ENCODE data around the gene GFOD2. TPM values are rescaled to one million over a fixed set of nuclear protein-coding genes. Genes with fewer than 3 reads are reported as not detected.

GFOD2 gene
- total and polyA plus RNA-seq, 2 of the 8 experiments (the other 6 are each of a cell fraction or from before 2014, with no cell fraction given): 21.4 to 33.2 TPM

- H3K14ac ChIP-seq (ENCODE audit: insufficient read length): no peak overlapping the region
- H3K9me3 ChIP-seq (ENCODE audit: insufficient read depth in 2 of 2, low read depth in 1 of 2, low read length in 1 of 2): no peaks in the 10 kb centered on the region
- WGBS, 2 experiments (ENCODE audit: extremely low coverage in 1 of 2, insufficient coverage in 1 of 2, insufficient read length in 1 of 2, insufficient replicate concordance in 2 of 2, low coverage in 1 of 2, low lambda C conversion rate in 2 of 2, missing lambda C conversion rate in 1 of 2): 85% methylated on average over 5 of the region's 5 CpGs; no CpG with 5 or more reads in 1 of the 2 experiments
- no peak overlapping the region for H3K23ac ChIP-seq (ENCODE audit: insufficient read length)
- POLR2A ChIA-PET (ENCODE audit: partially characterized antibody): no interaction called here
- no peak overlapping the region for H4K5ac ChIP-seq (ENCODE audit: insufficient read length, low read depth, low read length)
- no peak overlapping the region for H3K27ac ChIP-seq (ENCODE audit: low read depth, low read length)
- no peak overlapping the region for H3K4ac ChIP-seq (replicated peaks; ENCODE audit: insufficient read length, low read depth, low read length)
- H4K8ac ChIP-seq (ENCODE audit: extremely low read depth, insufficient read depth, low read length): no peak overlapping the region; the same call in 1 of the 2 replicates
- no peak overlapping the region for H3K4me3 ChIP-seq (ENCODE audit: extremely low read depth in 1 of 4, insufficient read depth in 2 of 4, low read depth in 3 of 4, low read length in 4 of 4)
- H2BK12ac ChIP-seq (ENCODE audit: low read depth, low read length): no peak overlapping the region
- DNase-seq (ENCODE audit: low read depth in 1 of 2, low spot score in 2 of 2) (no peak), FAIRE-seq (no peak)
- H2BK15ac ChIP-seq (ENCODE audit: low read length): no peak overlapping the region
- H3K4me2 ChIP-seq (ENCODE audit: insufficient read depth in 1 of 2, low read depth in 2 of 2, low read length in 2 of 2): no peak overlapping the region
- peaks cover 0 to 4% of the 10 kb centered on the region in 2 experiments for H4K20me1 ChIP-seq (replicated peaks in 1 of 2; ENCODE audit: control insufficient read depth in 1 of 2, insufficient read depth in 2 of 2, low read length in 2 of 2)
- H2BK5ac ChIP-seq (ENCODE audit: low read depth, low read length): no peak overlapping the region
- no peak overlapping the region for H3K56ac ChIP-seq (replicated peaks; ENCODE audit: insufficient read length, low read depth, low read length)
- peaks cover 9% of the 10 kb centered on the region for H3K23me2 ChIP-seq (ENCODE audit: low read depth, low read length)
- H4K91ac ChIP-seq (replicated peaks; ENCODE audit: insufficient read length, low read length): no peak overlapping the region
- no peak overlapping the region for H3K18ac ChIP-seq (ENCODE audit: extremely low read depth, low read length)
- H2BK20ac ChIP-seq (ENCODE audit: low read length): no peak overlapping the region
- CTCF ChIA-PET (ENCODE audit: partially characterized antibody): interaction anchor here (0.6 to 1.9 kb wide), 6 partner anchors 45 to 1052 kb away, joined by 3 to 7 read pairs (median 4); no protein-coding TSS in a partner anchor
- no peak overlapping the region for H2AFZ ChIP-seq (ENCODE audit: low read length)
- no peaks in the 10 kb centered on the region for H3K79me1 ChIP-seq (ENCODE audit: low read depth, low read length)
- H3K4me1 ChIP-seq (replicated peaks in 1 of 4; ENCODE audit: control insufficient read depth in 3 of 4, insufficient read depth in 4 of 4, low read length in 3 of 4): peaks cover 0 to 6% (median 5%) of the 10 kb centered on the region in 4 experiments; a peak in 3 of 7 replicates
- no peaks in the 10 kb centered on the region for H3K79me2 ChIP-seq (ENCODE audit: control insufficient read depth in 1 of 2, insufficient read depth in 2 of 2, low read length in 2 of 2)
- H3K9ac ChIP-seq (replicated peaks in 1 of 4; ENCODE audit: extremely low read depth in 1 of 4, low read depth in 3 of 4, low read length in 3 of 4): no peak overlapping the region
- no peak overlapping the region for H2BK120ac ChIP-seq (replicated peaks; ENCODE audit: low read depth, low read length)
- H3K27me3 ChIP-seq (replicated peaks in 1 of 4; ENCODE audit: control insufficient read depth in 3 of 4, extremely low read depth in 1 of 4, insufficient read depth in 3 of 4, low read length in 3 of 4): no peaks in the 10 kb centered on the region
- peaks cover 0 to 10% (median 4%) of the 10 kb centered on the region in 4 experiments; a peak in 3 of 8 replicates for H3K36me3 ChIP-seq (ENCODE audit: control insufficient read depth in 2 of 4, insufficient read depth in 4 of 4, low read length in 3 of 4)
- no peak overlapping the region for H2AK5ac ChIP-seq (ENCODE audit: low read depth, low read length)
- no peak for TF ChIP-seq TCF12 (IDR thresholded peaks at IDR 0.05; ENCODE audit: low read depth, low read length)
- no peak for TF ChIP-seq RAD21 (IDR thresholded peaks at IDR 0.05 in 1 of 2, conservative IDR thresholded peaks at IDR 0.05 in 1 of 2; ENCODE audit: low read depth in 2 of 2, low read length in 2 of 2)
- no peak for TF ChIP-seq POLR2A (IDR thresholded peaks at IDR 0.05; ENCODE audit: control extremely low read depth in 1 of 2, low read depth in 2 of 2, low read length in 2 of 2)
- TF ChIP-seq ATF3 (IDR thresholded peaks at IDR 0.05; ENCODE audit: insufficient read depth, low read depth, low read length): no peak
- no peak for TF ChIP-seq EP300 (IDR thresholded peaks at IDR 0.05; ENCODE audit: borderline replicate concordance in 1 of 2, low read depth in 2 of 2, low read length in 2 of 2)
- TF ChIP-seq SIRT6 (IDR thresholded peaks at IDR 0.05; ENCODE audit: low read length): no peak
- no peak for TF ChIP-seq GABPA (IDR thresholded peaks at IDR 0.05; ENCODE audit: borderline replicate concordance, insufficient read depth, low read length)
- no peak for TF ChIP-seq CHD2 (IDR thresholded peaks at IDR 0.05; ENCODE audit: low read length)
- TF ChIP-seq RFX5 (IDR thresholded peaks at IDR 0.05; ENCODE audit: borderline replicate concordance, low read depth, low read length): no peak
- no peak for TF ChIP-seq EZH2 (IDR thresholded peaks at IDR 0.05; ENCODE audit: low read depth, low read length, severe bottlenecking)
- no peak for TF ChIP-seq SIX5 (IDR thresholded peaks at IDR 0.05; ENCODE audit: low read depth, low read length)
- TF ChIP-seq BCL11A (IDR thresholded peaks at IDR 0.05; ENCODE audit: low read depth in 2 of 2, low read length in 2 of 2): no peak
- TF ChIP-seq MAX (IDR thresholded peaks at IDR 0.05): no peak
These were observed 4.8 kb upstream of the GFOD2 start for GRCh38 chr16:67723911-67724305.

All from H1 (cell line).